GM12865 (cell line): ENCODE measurements around the gene KLHL4.

Source experiments
- DNase-seq: peaks from one replicate; pipeline ENCODE4 v3.0.0; 2010; ENCODE audit warnings: low read depth
- H3K4me3 ChIP-seq: 2 replicates; pipeline ENCODE4 v1.5.1; 2011; ENCODE audit warnings: mild to moderate bottlenecking, low read depth, low read length, control low read depth
- CTCF ChIP-seq: IDR thresholded peaks from 2 replicates; pipeline ENCODE4 v1.5.1; 2011; ENCODE audit warnings: low read length, control low read depth, low read depth, inconsistent platforms; ENCODE audit not compliant: insufficient read depth; ENCODE audit errors: missing control alignments

KLHL4 gene

GRCh38 chrX:87518504-87518903 lies 902 bp downstream of the KLHL4 start:
- no peak for DNase-seq
- no peak overlapping the region for H3K4me3 ChIP-seq
- no peak for TF ChIP-seq CTCF

GRCh38 chrX:87525771-87526229 lies 8.2 kb downstream of the KLHL4 start:
- DNase-seq = no peak
- H3K4me3 ChIP-seq = no peak overlapping the region
- TF ChIP-seq CTCF = no peak

- no peak for TF ChIP-seq CTCF
- no peak for DNase-seq
- H3K4me3 ChIP-seq = no peak overlapping the region
Measured at GRCh38 chrX:87526281-87526680, 8.7 kb downstream of the KLHL4 start.

- H3K4me3 ChIP-seq = no peak overlapping the region
- TF ChIP-seq CTCF = no peak
- DNase-seq = no peak
Measured at GRCh38 chrX:87528487-87528886, 10.9 kb downstream of the KLHL4 start.

GRCh38 chrX:87571964-87572363 lies 54.4 kb downstream of the KLHL4 start:
- H3K4me3 ChIP-seq = no peak overlapping the region
- DNase-seq = no peak
- TF ChIP-seq CTCF = no peak

- TF ChIP-seq CTCF = no peak
- DNase-seq = no peak
Measured at GRCh38 chrX:87572901-87573300, 55.3 kb downstream of the KLHL4 start.

GRCh38 chrX:87578978-87579377 lies 61.4 kb downstream of the KLHL4 start:
- H3K4me3 ChIP-seq = no peak overlapping the region
- no peak for TF ChIP-seq CTCF
- no peak for DNase-seq

More at GRCh38 chrX:87572901-87573300, 55.3 kb downstream of the KLHL4 start:
- H3K4me3 ChIP-seq = no peak overlapping the region
